HS-5 (cell line): Measurements from ENCODE around the gene EVC2.
"Not testable (repeated sequence)": the region's sequence is repeated elsewhere in the genome, so short reads cannot be mapped to it uniquely, and the experiment has no call there.

ENCODE experiments used
- DNase-seq: peaks from one replicate; pipeline ENCODE4 v3.0.0-alpha.2; 2012; ENCODE audit warnings: low read depth

The EVC2 gene

DNA sequence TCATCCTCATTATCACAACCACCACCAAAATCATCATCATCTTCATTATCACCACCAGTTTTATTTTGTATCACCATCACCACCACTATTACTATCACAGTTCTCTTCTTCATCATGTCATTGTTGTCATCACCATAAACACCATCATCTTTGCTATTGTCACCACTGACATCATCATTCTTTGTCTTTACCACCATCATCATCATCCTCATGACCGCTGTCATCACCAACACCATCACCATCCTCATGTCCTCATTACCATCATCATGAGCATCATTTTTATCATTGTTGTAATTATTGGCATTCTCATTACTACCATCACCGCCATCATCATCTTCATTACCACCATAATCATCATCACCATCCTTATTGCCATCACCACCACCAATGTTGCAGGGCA is 34.0 kb upstream of the EVC2 start:
- no peak for DNase-seq

DNA sequence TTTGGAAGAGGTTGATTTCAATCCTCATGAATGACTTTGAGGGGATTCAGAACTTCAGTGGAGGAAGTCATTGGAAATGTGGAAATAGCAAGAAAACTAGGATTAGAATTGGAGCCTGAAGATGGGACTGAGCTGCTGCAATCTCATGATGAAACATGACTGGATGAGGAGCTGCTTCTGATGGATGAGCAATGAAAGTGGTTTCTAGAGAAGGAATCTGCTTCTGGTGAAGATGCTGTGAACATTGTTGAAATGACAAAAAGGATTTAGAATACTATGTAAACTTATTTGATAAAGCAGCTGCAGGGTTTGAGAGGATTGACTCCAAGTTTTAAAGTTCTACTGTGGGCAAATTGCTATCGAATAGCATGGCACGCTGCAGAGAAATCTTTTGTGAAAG is 29.7 kb upstream of the EVC2 start:
- DNase-seq, result no peak

GRCh38 chr4:5735463-5735862 is 27.1 kb upstream of the EVC2 start:
- DNase-seq, result no peak

DNA sequence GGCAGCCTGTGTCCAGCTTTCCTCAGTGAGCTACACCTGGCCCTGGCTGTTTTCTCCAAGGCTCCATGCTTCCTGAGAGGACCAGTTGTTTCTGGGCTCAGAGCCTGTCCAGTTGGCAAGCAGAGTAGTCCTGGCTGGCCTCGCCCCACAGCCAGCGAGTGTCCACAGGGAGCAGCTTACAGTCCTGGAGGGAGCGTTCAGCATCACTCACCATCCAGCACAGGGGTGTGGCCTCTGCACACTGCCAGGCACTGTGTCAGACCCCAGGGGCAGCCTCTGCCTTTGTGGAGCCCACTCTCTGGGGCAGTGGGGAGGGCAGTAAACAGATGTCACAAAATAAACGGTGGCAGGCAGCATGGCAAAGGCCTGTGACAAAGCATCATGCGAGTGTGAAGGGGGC is 26.5 kb upstream of the EVC2 start:
- no peak for DNase-seq

DNA sequence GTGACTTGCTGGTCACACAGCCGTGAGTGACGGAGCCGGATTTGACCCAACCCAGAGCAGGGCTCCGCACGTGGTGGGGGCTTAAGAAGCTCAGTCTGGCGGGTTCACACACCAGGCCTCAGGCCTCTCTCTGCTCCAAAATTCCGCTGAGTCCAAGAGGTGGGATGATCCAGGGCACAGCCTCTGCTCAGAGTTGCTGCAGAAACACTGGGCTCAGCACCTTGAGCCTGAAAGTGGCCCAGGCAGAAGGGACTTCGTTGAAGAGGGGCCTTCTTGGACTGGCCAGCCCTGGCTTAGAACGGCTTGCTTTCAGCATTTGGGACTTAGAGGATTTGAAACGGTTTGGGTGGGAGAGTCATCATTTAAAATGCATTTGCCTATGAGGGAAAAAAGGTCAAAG is 23.8 kb upstream of the EVC2 start:
- no peak for DNase-seq

DNA sequence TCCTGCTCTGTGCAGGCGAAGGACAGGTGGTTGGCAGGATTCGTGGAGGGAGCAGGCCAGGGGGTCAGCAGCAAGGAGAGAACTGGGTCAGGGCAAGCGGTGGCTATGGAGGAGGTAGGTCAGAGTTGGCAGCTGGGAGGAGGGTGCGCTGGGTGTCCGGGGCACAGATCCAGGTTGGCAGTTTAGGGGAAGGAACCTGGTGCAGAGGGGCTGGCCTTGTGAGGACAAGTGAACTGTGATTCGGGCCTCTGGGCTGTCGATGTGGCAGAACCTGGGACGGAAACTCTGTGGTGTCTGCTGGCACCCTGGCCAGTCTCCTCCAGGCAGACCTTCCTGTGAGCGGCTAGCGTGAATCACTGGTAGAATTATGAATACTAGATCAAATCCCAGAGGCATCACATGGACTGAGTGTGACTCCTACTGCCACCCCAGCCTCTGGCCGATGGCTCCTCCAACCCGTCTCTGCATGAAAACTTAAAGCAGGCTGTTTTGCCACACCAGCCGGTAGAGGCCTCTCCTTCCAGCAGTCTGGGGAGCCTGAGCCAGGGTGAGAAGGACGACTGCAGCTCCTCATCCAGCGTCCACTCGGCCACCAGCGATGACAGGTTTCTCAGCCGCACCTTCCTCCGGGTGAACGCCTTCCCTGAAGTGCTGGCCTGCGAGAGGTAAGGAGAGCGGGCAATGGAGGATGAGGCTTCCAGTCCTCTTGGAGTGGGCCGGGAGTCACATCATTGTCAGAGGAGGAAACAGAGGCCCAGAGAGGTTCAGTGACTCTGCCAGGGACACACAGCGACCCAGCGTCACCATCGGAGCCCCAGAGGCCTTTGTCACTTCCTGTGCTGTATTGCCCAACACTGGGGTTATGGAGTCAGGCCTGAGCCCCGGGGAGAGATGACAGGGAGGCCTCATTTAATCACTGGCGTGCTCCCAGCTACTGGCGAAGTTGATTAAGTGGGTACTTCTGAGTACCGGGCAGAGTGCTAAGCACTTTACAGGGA is 22.9 kb upstream of the EVC2 start:
- no peak for DNase-seq

GRCh38 chr4:5730436-5730835 is 22.1 kb upstream of the EVC2 start:
- no peak for DNase-seq

DNA sequence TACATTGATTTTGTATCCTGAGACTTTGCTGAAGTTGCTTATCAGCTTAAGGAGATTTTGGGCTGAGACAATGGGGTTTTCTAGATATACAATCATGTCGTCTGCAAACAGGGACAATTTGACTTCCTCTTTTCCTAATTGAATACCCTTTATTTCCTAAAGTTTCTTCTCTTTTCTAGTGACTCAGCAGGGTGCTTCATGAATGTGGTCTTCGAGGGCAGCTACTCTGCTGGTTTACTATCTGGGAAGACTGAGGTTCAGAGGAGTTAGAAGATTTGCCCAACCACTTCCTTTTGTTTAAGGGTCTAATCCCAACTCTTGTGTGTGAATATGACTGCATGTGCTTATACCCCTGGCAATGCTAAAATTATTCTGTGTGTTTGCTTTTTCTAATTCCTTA is 20.1 kb upstream of the EVC2 start:
- not testable (repeated sequence) for DNase-seq

- no peak for DNase-seq
These were observed 16.0 kb upstream of the EVC2 start for GRCh38 chr4:5724377-5724776.

GRCh38 chr4:5722328-5722727 is 14.0 kb upstream of the EVC2 start:
- no peak for DNase-seq

GRCh38 chr4:5721923-5722322 is 13.6 kb upstream of the EVC2 start:
- no peak for DNase-seq

- no peak for DNase-seq
These were observed 12.6 kb upstream of the EVC2 start for GRCh38 chr4:5720980-5721379.

GRCh38 chr4:5720157-5720850 is 11.9 kb upstream of the EVC2 start:
- no peak for DNase-seq

GRCh38 chr4:5719350-5720055 is 11.1 kb upstream of the EVC2 start:
- no peak for DNase-seq

- no peak for DNase-seq
These were observed 10.1 kb upstream of the EVC2 start for GRCh38 chr4:5718411-5718810.

DNA sequence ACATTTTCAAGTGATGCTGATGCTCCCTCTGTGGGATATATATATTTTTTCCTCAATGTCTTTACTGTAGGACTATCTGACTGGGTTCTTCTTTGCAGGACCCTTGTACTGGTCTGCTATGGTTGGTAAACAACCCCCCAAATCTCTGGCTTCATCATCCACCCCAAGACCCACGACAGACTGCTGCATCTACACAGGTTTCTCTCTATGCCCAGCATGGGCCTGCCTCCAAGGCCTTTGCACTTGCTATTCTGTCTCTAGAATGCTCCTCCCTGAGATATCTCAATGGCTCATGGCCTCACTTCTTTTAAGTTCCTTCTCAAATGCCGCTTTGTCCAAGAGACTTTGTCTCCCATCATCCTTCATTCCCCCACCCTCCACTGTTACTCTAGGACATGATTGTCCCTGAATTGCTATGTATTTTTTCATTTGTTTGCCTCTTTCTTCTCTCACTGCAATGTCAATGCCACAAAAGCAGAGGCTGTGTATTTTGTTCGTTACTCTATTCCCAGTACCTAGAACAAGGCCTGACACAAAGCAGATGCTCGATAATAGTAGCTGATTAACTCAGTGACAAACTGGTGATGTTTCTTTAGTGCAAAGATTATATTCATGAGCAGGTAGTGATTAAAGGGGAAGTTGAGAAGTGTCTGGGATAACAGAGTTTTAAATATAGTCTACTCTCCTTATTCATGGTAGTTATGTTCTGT is 9.2 kb upstream of the EVC2 start:
- no peak for DNase-seq

DNA sequence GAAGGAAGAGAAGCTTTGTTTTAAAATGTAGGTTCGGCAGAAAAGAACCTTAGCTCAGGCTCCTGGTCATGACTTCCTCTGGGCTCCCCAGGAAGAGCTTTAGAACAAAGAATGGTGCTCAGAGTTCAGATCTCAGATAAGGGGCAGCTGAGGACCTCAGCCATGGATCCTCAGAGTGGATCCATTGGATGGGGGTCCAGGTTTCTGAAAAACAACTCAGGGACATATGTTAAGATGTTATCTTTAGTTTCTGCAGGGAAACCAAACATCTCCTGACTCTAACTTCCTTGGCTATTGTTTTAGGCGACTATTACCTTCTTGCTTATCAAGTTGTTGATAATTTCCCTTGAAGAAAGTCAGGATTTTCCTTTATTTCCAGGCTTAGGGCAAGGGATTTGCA is 8.0 kb upstream of the EVC2 start:
- DNase-seq, result no peak

DNA sequence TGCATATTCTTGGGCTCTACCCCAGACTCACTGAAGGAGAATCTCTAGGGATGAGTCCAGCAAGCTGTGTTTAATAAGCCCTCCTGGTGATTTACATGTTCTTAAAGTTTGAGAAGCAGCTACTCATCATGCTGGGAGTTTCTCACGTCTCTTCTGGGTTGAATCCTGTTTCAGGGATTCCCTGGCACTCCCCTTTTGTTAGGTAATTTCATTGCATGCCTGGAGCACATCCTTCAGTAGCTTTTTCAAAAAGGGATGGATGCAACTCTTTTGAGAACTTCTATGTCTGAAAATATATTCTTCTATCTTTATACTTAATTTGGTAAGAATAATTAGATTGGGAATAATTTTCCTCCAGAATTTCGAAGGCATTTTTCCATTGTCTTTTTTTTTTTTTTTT is 7.0 kb upstream of the EVC2 start:
- DNase-seq, result no peak

DNA sequence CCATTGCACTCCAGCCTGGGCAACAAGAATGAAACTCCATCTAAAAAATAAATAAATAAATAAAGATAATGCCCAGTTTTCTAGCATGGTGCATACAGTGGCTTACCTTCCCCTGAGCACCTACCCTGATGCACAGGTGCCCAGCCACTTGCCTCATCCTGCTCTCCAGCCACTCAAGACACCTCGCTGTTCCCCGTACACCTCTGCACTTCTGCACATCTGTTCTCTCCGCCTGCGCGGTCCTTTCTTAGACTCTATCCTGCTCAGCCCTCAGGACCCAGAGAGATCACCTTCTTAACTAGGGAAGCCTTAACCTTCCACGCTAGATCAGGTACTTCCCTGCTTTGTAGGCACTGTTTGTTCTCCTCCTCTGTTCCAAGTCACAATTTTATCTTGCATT is 5.5 kb upstream of the EVC2 start:
- no peak for DNase-seq

GRCh38 chr4:5712931-5713330 is 4.6 kb upstream of the EVC2 start:
- no peak for DNase-seq

DNA sequence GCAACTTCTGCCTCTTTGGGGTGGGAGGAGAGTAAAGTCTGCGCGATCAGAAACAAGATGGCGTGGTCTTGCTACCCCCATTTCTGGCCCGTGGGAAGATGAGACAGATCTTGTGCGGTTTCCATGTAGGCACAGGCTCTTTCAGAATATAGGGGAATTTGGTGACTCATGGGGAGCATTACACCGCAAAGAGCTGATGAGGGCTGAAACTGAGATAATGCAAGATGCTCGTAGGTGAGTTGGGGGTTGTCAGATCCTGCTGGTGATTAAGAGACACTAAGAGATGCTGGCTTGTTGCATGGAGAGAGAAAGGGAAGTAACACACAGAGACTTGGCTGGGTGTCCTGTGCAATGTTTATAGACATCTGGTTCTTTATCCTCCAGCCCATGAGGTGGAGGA is 4.2 kb upstream of the EVC2 start:
- peak; percentile 86 for DNase-seq
